ENCODE measurements around the gene MDFIC. TPM values are rescaled to one million over a fixed set of nuclear protein-coding genes. Genes with fewer than 3 reads are reported as not detected.

Gene MDFIC
- total RNA-seq, result 1 to 10 TPM; 4.8 to 5.9 TPM
- 1 to 10 TPM; 3.2 to 6.6 TPM for polyA plus RNA-seq

GRCh38 chr7:114922026-114922651, at the start of gene MDFIC:
Gene MDFIC, plus strand, starts transcription at chr7:114922094. Its CDS starts 940 bp downstream, at chr7:114923034.
- Histone ChIP-seq H3K27me3 (ENCODE audit: control insufficient read depth in 4 of 4, insufficient read depth in 4 of 4, low read length in 3 of 4) (no peaks in the 10 kb centered on the region), H3K9ac (ENCODE audit: low read depth in 1 of 2, low read length in 2 of 2) (peak within 1 kb of the TSS; percentile 64 to 94)
- WGBS, result under 1% methylated on average over 55 of the region's 55 CpGs

GRCh38 chr7:114874170-114874569, 47.7 kb upstream of the MDFIC start:
- Histone ChIP-seq H3K4me3 (ENCODE audit: low read depth in 1 of 3, low read length in 3 of 3) (no peak overlapping the region), H3K4me1 (ENCODE audit: control insufficient read depth in 4 of 4, insufficient read depth in 4 of 4, low read length in 3 of 4) (no peaks in the 10 kb centered on the region), H3K36me3 (ENCODE audit: control insufficient read depth in 4 of 4, insufficient read depth in 3 of 4, low read depth in 1 of 4, low read length in 3 of 4) (no peaks in the 10 kb centered on the region), H3K27ac (ENCODE audit: low read depth in 1 of 2, low read length in 2 of 2) (no peak overlapping the region), H3K9me3 (ENCODE audit: control insufficient read depth in 4 of 4, low read length in 3 of 4) (no peaks in the 10 kb centered on the region), H3K9ac (ENCODE audit: low read depth in 1 of 2, low read length in 2 of 2) (no peak overlapping the region), H3K27me3 (ENCODE audit: control insufficient read depth in 4 of 4, insufficient read depth in 4 of 4, low read length in 3 of 4) (no peaks in the 10 kb centered on the region)
- 81% methylated on average over 1 of the region's 1 CpG for WGBS
- no peak for TF ChIP-seq REST (IDR thresholded peaks at IDR 0.05)
- no peak for TF ChIP-seq TAF1 (conservative IDR thresholded peaks at IDR 0.05)
- TF ChIP-seq EGR1 (IDR thresholded peaks at IDR 0.05; ENCODE audit: low read depth in 2 of 2), result no peak
- TF ChIP-seq HNF4G (IDR thresholded peaks at IDR 0.05), result no peak
- no peak for TF ChIP-seq RAD21 (IDR thresholded peaks at IDR 0.05)
- no peak for TF ChIP-seq ATF3 (IDR thresholded peaks at IDR 0.05)
- no peak for TF ChIP-seq MAX (IDR thresholded peaks at IDR 0.05)
- TF ChIP-seq YY1 (IDR thresholded peaks at IDR 0.05), result no peak
- TF ChIP-seq RXRA (IDR thresholded peaks at IDR 0.05), result no peak
- no peak for TF ChIP-seq SP1 (IDR thresholded peaks at IDR 0.05)
- no peak for DNase-seq (ENCODE audit: low spot score)

More at GRCh38 chr7:114922026-114922651, at the start of gene MDFIC:
- no peak for TF ChIP-seq GABPA (IDR thresholded peaks at IDR 0.05 in 1 of 2, conservative IDR thresholded peaks at IDR 0.05 in 1 of 2)
- peak in 1 of 2 donors; percentile 20 for TF ChIP-seq EGR1 (IDR thresholded peaks at IDR 0.05; ENCODE audit: low read depth in 2 of 2)
- no peak for TF ChIP-seq ATF3 (IDR thresholded peaks at IDR 0.05)
- TF ChIP-seq SP1 (IDR thresholded peaks at IDR 0.05), result peak; percentile 4
- no peak for TF ChIP-seq JUND (IDR thresholded peaks at IDR 0.05)
- TF ChIP-seq RAD21 (IDR thresholded peaks at IDR 0.05), result peak in 1 of 2 donors; percentile 2
- peak; percentile 7 for TF ChIP-seq YY1 (IDR thresholded peaks at IDR 0.05)
- peak; percentile 3 to 17 for TF ChIP-seq RXRA (IDR thresholded peaks at IDR 0.05)
- TF ChIP-seq HNF4G (IDR thresholded peaks at IDR 0.05), result no peak
- TF ChIP-seq ZBTB33 (IDR thresholded peaks at IDR 0.05), result no peak
- TF ChIP-seq MAX (IDR thresholded peaks at IDR 0.05), result no peak
- peak; percentile 40 for DNase-seq (ENCODE audit: low spot score)
- no peaks in the 10 kb centered on the region for H3K9me3 ChIP-seq (ENCODE audit: control insufficient read depth in 4 of 4, low read length in 3 of 4)
- peaks cover 0 to 1% (median 0%) of the 10 kb centered on the region in 4 donors for H3K36me3 ChIP-seq (ENCODE audit: control insufficient read depth in 4 of 4, insufficient read depth in 3 of 4, low read depth in 1 of 4, low read length in 3 of 4)
- peak within 1 kb of the TSS; percentile 70 to 94 (median 89) for H3K4me3 ChIP-seq (ENCODE audit: low read depth in 1 of 3, low read length in 3 of 3)
- H3K27ac ChIP-seq (ENCODE audit: low read depth in 1 of 2, low read length in 2 of 2), result peak within 1 kb of the TSS; percentile 90 to 94
- H3K4me1 ChIP-seq (ENCODE audit: control insufficient read depth in 4 of 4, insufficient read depth in 4 of 4, low read length in 3 of 4), result peaks cover 0 to 11% (median 2%) of the 10 kb centered on the region in 4 donors

Data from liver (tissue), 9 donors.